ENCODE results near the gene WNT5B. TPM values are rescaled to one million over a fixed set of nuclear protein-coding genes. Genes with fewer than 3 reads are reported as not detected.
A peak's percentile ranks its signal among the peaks of the same experiment; 100 is the strongest.
"Not testable (repeated sequence)": the region's sequence is repeated elsewhere in the genome, so short reads cannot be mapped to it uniquely, and the experiment has no call there.

Gene WNT5B
- total and polyA plus RNA-seq, 3 donors from 2014 or later: 4.6 to 5.8 (median 4.9) TPM

DNA sequence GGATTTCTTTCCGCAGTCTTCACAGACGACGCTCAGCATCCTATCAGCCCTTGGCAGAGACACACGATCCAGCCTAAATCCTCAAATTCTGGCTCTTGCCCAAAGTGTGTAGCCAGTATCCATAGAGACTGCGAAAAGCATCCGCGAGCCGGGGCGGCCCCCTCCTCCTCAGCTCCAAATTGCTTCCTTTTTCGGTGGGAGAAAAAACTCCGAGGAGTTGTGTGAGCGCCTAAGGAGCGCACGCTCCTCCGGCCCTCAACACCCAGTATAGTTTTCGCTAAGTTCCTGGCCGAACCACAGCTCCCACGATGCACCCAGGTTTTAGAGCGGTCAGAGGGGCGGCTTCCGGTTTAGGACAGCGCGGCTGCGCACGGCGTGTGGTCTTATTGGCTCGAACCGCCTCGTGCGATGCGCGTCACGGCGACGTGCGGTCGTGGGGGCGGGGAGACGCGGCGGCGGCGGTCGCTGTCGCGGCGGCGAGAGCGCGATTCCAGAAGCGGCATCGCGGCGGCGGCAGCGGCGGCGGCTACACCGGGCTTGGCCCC lies 61.6 kb downstream of the WNT5B start, which contains the start of gene ADIPOR2:
Gene ADIPOR2 (plus strand): TSS at position 493 of the 545 bp plus-strand sequence. CDS start 63,274 bp downstream, outside the sequence.
- no peaks in the 10 kb centered on the region for H3K27me3 ChIP-seq
- H3K9me3 ChIP-seq: no peaks in the 10 kb centered on the region
- intact Hi-C loops (cut with DNase I; ENCODE audit: low total_unique reads): no loop called here
- 0% methylated on average over 9 to 51 of the region's 59 CpGs for WGBS, 2 donors
- DNase-seq: peak; percentile 96
- H3K4me3 ChIP-seq: peak within 1 kb of the TSS; percentile 95
- H3K4me1 ChIP-seq: peaks cover 11% of the 10 kb centered on the region
- no peaks in the 10 kb centered on the region for H3K36me3 ChIP-seq (ENCODE audit: low read depth, missing control alignments)
- peak within 1 kb of the TSS; percentile 96 to 99 for H3K27ac ChIP-seq
- TF ChIP-seq POLR2A (IDR thresholded peaks at IDR 0.05): peak; percentile 42
- TF ChIP-seq, protein P1, sequence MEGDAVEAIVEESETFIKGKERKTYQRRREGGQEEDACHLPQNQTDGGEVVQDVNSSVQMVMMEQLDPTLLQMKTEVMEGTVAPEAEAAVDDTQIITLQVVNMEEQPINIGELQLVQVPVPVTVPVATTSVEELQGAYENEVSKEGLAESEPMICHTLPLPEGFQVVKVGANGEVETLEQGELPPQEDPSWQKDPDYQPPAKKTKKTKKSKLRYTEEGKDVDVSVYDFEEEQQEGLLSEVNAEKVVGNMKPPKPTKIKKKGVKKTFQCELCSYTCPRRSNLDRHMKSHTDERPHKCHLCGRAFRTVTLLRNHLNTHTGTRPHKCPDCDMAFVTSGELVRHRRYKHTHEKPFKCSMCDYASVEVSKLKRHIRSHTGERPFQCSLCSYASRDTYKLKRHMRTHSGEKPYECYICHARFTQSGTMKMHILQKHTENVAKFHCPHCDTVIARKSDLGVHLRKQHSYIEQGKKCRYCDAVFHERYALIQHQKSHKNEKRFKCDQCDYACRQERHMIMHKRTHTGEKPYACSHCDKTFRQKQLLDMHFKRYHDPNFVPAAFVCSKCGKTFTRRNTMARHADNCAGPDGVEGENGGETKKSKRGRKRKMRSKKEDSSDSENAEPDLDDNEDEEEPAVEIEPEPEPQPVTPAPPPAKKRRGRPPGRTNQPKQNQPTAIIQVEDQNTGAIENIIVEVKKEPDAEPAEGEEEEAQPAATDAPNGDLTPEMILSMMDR (IDR thresholded peaks at IDR 0.05): no peak

DNA sequence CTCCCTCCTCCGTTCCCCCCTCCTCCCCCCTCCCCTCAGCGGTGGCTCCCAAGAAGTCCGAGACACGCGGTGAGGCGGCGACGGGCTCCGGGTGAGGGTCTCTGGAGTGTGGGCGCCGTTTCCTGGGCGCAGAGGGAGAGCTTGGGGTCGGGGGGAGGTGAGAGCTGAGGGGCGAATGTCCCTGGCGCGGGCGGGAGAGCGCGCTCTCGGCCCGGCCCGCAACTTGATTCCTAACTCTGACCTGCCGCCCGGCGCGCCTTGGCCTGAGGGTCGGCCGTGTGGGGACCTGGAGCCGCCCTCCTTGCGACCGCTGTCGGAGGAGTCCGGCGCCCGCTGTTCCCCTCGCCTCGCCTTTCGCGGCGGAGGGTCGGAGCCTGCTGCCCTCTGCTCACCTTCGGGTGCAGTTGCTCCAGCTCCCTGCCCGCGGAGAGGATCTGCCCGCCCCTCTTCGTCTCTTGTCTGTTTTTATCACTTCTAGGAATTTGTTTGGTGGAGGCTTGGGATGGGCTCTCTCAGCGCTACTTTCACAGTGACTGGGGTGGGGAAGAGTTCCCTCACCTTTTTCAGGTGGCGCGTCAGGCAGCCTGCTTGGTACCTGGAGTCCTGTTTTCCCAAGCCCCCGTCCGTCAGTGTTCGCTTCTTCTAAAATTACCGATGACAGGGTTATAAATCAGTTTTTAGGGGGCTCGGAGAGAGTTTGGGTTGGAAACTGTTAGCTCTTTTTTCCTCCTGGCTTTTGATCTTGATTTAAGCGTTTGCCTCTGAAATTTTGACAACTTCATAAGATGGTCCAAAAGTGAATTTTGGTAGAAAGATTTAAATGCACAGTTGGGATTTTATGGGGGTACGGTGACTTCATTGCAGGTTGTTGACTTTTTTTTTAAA lies 62.3 kb downstream of the WNT5B start:
- WGBS, 2 donors: 0 to 1% methylated on average over 44 to 53 of the region's 56 CpGs
- intact Hi-C loops (cut with DNase I; ENCODE audit: low total_unique reads): no loop called here
- Histone ChIP-seq H3K4me3 (peak overlapping the region; percentile 95), H3K4me1 (peaks cover 12% of the 10 kb centered on the region), H3K27ac (peak overlapping the region; percentile 96 to 99), H3K36me3 (ENCODE audit: low read depth, missing control alignments) (no peaks in the 10 kb centered on the region), H3K9me3 (no peaks in the 10 kb centered on the region), H3K27me3 (no peaks in the 10 kb centered on the region)
- DNase-seq: peak; percentile 53
- no peak for TF ChIP-seq POLR2A (IDR thresholded peaks at IDR 0.05)

DNA sequence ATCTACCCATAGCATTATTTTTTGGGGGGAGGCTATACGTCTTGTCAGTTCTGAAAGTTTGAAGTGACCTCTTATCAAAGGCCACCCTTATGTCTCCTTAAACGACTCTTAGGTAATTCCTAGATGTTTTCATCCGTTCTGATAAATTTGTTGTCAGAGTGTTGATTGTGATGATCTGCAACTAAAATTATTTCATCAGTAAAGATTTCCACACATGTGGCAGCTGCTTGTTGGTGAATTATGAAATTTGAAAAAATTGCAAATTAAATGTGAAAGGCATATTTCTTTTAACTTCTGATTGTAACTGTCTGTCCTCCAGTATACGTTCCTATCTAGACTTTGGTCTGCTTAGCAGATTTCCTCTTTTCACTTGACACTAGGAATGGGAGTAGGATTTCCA lies 63.2 kb downstream of the WNT5B start:
- Histone ChIP-seq H3K4me3 (peak overlapping the region in 1 of 2 donors; percentile 95), H3K36me3 (ENCODE audit: low read depth, missing control alignments) (no peaks in the 10 kb centered on the region), H3K27me3 (no peaks in the 10 kb centered on the region), H3K4me1 (peaks cover 19% of the 10 kb centered on the region), H3K27ac (peak overlapping the region in 1 of 2 donors; percentile 96), H3K9me3 (no peaks in the 10 kb centered on the region)
- TF ChIP-seq, protein P1 (IDR thresholded peaks at IDR 0.05): no peak
- no peak for TF ChIP-seq POLR2A (IDR thresholded peaks at IDR 0.05)
- DNase-seq: no peak
- intact Hi-C loops (cut with DNase I; ENCODE audit: low total_unique reads): no loop called here
- 24 to 32% methylated on average over 4 of the region's 4 CpGs for WGBS, 2 donors

DNA sequence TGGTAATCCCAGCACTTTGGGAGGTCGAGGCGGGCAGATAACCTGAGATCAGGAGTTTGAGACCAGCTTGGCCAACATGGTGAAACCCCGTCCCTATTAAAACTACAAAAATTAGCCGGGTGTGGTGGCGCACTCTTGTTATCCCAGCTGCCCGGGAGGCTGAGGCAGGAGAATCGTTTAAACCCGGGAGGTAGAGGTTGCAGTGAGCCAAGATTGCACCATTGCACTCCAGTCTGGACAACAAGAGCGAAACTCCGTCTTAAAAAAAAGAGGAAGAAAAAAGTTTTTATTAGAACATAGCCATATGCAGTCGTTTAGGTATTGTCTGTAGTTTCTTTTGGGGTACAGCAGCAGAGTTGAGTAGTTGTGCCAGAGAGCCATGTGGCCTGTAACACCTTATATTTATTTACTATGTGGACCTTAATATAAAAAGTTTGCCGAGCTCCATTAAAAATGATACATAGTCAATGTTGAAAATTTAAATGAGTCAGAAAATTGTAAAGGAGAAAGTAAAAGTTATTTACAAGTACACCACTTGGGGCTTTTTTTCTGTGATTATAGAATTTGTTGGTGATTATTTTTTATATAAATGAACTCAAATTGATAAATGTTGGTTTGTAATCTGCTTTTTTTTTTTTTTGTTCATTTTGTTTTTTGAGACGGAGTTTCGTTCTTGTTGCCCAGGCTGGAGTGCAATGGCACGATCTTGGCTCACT lies 64.0 kb downstream of the WNT5B start:
- Histone ChIP-seq H3K4me1 (peaks cover 19% of the 10 kb centered on the region), H3K27me3 (no peaks in the 10 kb centered on the region), H3K27ac (no peak overlapping the region), H3K36me3 (ENCODE audit: low read depth, missing control alignments) (no peaks in the 10 kb centered on the region), H3K9me3 (no peaks in the 10 kb centered on the region), H3K4me3 (peak overlapping the region in 1 of 2 donors; percentile 95)
- intact Hi-C loops (cut with DNase I; ENCODE audit: low total_unique reads): no loop called here
- TF ChIP-seq, protein P1 (IDR thresholded peaks at IDR 0.05): no peak
- TF ChIP-seq POLR2A (IDR thresholded peaks at IDR 0.05): no peak
- DNase-seq: no peak
- 64 to 69% methylated on average over 15 of the region's 15 CpGs for WGBS, 2 donors

DNA sequence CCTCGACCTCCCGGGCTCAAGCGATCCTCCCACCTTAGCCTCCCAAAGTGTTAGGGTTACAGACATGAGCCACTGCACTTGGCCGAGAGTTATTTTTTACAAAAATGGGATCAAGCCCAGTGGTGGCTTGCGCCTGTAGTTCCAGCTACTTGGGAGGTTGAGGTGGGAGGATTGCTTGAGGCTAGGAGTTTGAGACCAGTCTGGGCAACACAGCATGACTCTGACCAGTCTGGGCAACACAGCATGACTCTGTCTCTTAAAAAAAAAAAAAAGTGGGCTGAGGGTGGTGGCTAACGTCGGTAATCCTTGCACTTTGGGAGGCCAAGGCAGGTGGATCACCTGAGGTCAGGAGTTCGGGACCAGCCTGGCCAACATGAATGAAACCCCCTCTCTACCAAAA lies 66.1 kb downstream of the WNT5B start:
- H3K4me1 ChIP-seq: peaks cover 17% of the 10 kb centered on the region
- DNase-seq; H3K4me3 ChIP-seq; intact Hi-C loops (cut with DNase I; ENCODE audit: low total_unique reads); H3K27ac ChIP-seq; H3K9me3 ChIP-seq; H3K36me3 ChIP-seq (ENCODE audit: low read depth, missing control alignments); H3K27me3 ChIP-seq: not testable (repeated sequence)
- WGBS, 2 donors: 87 to 94% methylated on average over 8 of the region's 8 CpGs
